ENCODE measurements around the gene ACTL6B. TPM values are rescaled to one million over a fixed set of nuclear protein-coding genes. Genes with fewer than 3 reads are reported as not detected.

The ACTL6B gene
- total and polyA plus RNA-seq, 2 experiments from 2014 or later, result not detected

GRCh38 chr7:100696123-100696521 lies 39.9 kb upstream of the ACTL6B start:
- H3K4me1 ChIP-seq (ENCODE audit: insufficient read depth), result peaks cover 18% of the 10 kb centered on the region
- no peaks in the 10 kb centered on the region for H3K27me3 ChIP-seq
- peaks cover 25% of the 10 kb centered on the region for H3K79me2 ChIP-seq
- no peak overlapping the region for H3K4me2 ChIP-seq
- H4K20me1 ChIP-seq (ENCODE audit: insufficient read depth, poor library complexity, severe bottlenecking), result peaks cover 24% of the 10 kb centered on the region
- no peaks in the 10 kb centered on the region for H3K36me3 ChIP-seq (replicated peaks; ENCODE audit: insufficient read depth, low read depth)
- no peak overlapping the region for H3K27ac ChIP-seq
- WGBS (ENCODE audit: low lambda C conversion rate, missing lambda C conversion rate), result 90% methylated on average over 6 of the region's 6 CpGs
- no peak overlapping the region for H3K4me3 ChIP-seq
- no peak for DNase-seq (ENCODE audit: low spot score)
- TF ChIP-seq EZH2 (IDR thresholded peaks at IDR 0.05; ENCODE audit: borderline replicate concordance), result no peak
- no peak for TF ChIP-seq CTCF (IDR thresholded peaks at IDR 0.05; ENCODE audit: poor library complexity)
- no peak for TF ChIP-seq EZH2phosphoT487 (IDR thresholded peaks at IDR 0.05; ENCODE audit: low read depth, severe bottlenecking, unreplicated experiment)
- peak overlapping the region; percentile 42 for H2AFZ ChIP-seq
- H3K9me3 ChIP-seq (ENCODE audit: low read depth), result no peaks in the 10 kb centered on the region
- no peaks in the 10 kb centered on the region for H3K9me2 ChIP-seq (replicated peaks; ENCODE audit: insufficient read depth)

- Histone ChIP-seq H3K36me3 (replicated peaks; ENCODE audit: insufficient read depth, low read depth) (no peaks in the 10 kb centered on the region), H3K9me2 (replicated peaks; ENCODE audit: insufficient read depth) (no peaks in the 10 kb centered on the region), H3K79me2 (peaks cover 44% of the 10 kb centered on the region), H3K27ac (peak within 1 kb of the TSS; percentile 84), H4K20me1 (ENCODE audit: insufficient read depth, poor library complexity, severe bottlenecking) (peaks cover 43% of the 10 kb centered on the region), H3K4me1 (ENCODE audit: insufficient read depth) (peaks cover 20% of the 10 kb centered on the region), H3K27me3 (no peaks in the 10 kb centered on the region), H3K4me2 (peak within 1 kb of the TSS; percentile 95), H3K9me3 (ENCODE audit: low read depth) (no peaks in the 10 kb centered on the region), H3K4me3 (peak within 1 kb of the TSS; percentile 94), H2AFZ (peak within 1 kb of the TSS; percentile 63)
- 3% methylated on average over 6 of the region's 102 CpGs for WGBS (ENCODE audit: low lambda C conversion rate, missing lambda C conversion rate)
- DNase-seq (ENCODE audit: low spot score), result peak; percentile 89
- TF ChIP-seq EZH2 (IDR thresholded peaks at IDR 0.05; ENCODE audit: borderline replicate concordance) (no peak), CTCF (IDR thresholded peaks at IDR 0.05; ENCODE audit: poor library complexity) (no peak), EZH2phosphoT487 (IDR thresholded peaks at IDR 0.05; ENCODE audit: low read depth, severe bottlenecking, unreplicated experiment) (no peak)
These were observed 38.0 kb upstream of the ACTL6B start, which contains the start of gene GIGYF1 for GRCh38 chr7:100694098-100694745. TSS of gene GIGYF1 (minus strand) at chr7:100694250. CDS start at chr7:100688238, 6,012 bp downstream.

GRCh38 chr7:100693312-100694097 lies 37.3 kb upstream of the ACTL6B start:
- Histone ChIP-seq H4K20me1 (ENCODE audit: insufficient read depth, poor library complexity, severe bottlenecking) (peaks cover 50% of the 10 kb centered on the region), H3K27me3 (no peaks in the 10 kb centered on the region), H3K79me2 (peaks cover 52% of the 10 kb centered on the region), H3K4me3 (peak overlapping the region; percentile 94), H3K27ac (peak overlapping the region; percentile 69), H3K9me2 (replicated peaks; ENCODE audit: insufficient read depth) (no peaks in the 10 kb centered on the region), H3K4me1 (ENCODE audit: insufficient read depth) (peaks cover 20% of the 10 kb centered on the region), H3K9me3 (ENCODE audit: low read depth) (no peaks in the 10 kb centered on the region), H2AFZ (no peak overlapping the region), H3K4me2 (peak overlapping the region; percentile 95), H3K36me3 (replicated peaks; ENCODE audit: insufficient read depth, low read depth) (no peaks in the 10 kb centered on the region)
- TF ChIP-seq EZH2phosphoT487 (IDR thresholded peaks at IDR 0.05; ENCODE audit: low read depth, severe bottlenecking, unreplicated experiment) (no peak), CTCF (IDR thresholded peaks at IDR 0.05; ENCODE audit: poor library complexity) (no peak), EZH2 (IDR thresholded peaks at IDR 0.05; ENCODE audit: borderline replicate concordance) (no peak)
- DNase-seq (ENCODE audit: low spot score), result peak; percentile 40
- WGBS (ENCODE audit: low lambda C conversion rate, missing lambda C conversion rate), result 0% methylated on average over 32 of the region's 81 CpGs

Data from hepatocyte (in vitro differentiated cells).